Activated gamma-delta T cell (primary cell): Measurements from ENCODE around the gene DCAF8L2.
"Not testable (repeated sequence)": the region's sequence is repeated elsewhere in the genome, so short reads cannot be mapped to it uniquely, and the experiment has no call there.

Source experiments
- DNase-seq: peaks from one replicate; lab custom pipeline; 2025; lab: John Stamatoyannopoulos, UW

The DCAF8L2 gene

DNA sequence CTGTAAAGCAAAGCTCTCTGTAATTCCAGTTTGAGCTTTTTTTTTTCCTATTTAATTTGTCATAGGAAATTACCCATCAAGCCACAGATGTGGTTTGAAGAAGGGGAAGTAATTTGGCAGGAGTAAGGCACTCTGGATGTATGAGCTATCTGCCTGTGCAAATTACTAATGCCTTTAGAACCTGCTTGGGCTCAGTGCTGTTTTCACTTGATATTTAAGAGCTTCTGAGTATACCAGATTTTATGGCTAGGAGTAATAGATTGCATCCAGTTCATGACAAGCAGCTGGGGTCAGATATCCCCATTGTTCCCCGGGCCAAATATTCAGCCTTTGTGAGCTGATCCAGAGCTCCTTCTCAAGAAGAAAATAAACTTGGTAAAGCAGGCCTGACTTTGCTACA, 89.1 kb downstream of the DCAF8L2 start:
- DNase-seq: no peak

DNA sequence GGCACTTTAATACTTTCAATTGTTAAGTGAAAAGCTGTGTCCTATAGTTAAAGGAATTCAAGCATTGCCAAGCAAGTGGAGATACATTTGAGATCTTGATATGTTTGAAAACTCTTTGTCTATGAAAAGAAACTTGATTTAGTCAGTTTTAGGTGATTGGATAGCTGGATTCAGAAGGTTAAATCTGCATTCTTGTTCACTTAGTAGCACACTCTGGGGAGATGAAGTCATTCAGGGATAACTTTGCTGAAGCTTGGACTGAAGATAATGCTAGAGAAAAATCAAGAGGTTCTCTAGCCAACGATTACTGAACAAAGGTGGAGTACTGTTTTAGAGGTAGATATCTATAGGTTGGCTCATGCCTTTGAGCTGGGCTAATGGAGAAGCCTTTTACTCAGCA, 90.6 kb downstream of the DCAF8L2 start:
- DNase-seq: no peak

DNA sequence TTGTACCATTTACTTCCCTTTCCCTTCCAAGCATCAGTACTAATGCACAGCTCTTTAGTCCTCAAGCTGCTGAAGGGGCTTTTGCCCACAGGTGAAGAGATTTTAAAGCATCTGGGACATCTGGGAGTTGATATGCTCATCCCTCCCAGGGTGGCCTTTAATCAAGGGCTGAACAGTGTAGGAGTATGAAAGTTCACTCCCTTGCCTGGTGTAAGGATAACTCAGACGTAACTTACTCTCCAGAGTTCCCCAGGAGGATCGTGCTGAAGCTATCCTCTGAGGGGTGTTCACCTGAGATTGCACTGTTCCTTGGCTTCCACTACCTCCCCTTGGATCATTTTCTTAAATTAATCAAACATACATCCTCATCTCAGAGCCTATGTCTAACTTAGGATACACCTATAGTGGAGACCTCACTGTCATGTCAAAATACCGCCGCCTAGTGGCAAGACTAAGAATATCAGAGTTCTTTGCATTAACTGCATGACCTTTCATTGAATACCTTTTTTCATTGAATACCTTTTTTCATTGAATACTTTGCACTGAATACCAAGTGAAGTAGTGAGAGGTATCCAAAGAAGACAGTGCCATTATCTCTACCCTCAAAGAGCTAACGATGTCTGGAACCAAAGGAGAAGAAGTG, 93.5 kb downstream of the DCAF8L2 start:
- not testable (repeated sequence) for DNase-seq

DNA sequence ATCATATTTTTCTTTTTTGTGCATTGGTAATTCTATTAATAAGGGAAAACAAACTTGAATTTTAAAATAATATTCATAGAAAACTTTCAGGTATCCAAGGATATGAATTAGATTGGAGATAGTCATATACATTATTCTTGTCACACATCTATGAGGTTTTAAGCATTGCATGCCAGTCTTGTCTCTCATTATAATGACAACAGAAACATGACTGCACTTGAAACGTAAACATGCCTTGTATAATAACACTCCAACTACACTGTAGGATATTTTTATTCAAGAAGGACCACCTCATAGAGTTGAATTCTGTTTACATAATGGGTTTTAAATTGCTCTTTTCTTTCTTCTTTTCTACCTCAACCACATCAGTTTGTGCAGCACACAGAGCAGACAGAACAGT, 104.5 kb downstream of the DCAF8L2 start:
- no peak for DNase-seq

DNA sequence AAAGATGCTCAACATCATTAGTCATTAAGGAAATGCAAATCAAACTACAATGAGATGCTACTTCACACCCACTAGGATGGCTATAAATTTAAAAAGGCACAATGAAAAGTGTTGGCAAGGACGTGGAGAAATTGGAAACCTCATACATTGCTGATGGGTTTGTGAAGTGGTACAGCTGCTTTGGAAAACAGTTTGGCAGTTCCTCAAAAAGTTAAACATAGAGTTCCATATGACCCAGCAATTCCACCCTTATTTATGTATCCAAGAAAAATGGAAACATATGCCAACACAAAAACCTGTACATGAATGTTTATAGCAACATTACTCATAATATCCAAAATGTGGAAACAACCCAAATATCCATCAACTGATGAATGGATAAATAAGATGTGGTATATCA, 116.4 kb downstream of the DCAF8L2 start:
- no peak for DNase-seq

DNA sequence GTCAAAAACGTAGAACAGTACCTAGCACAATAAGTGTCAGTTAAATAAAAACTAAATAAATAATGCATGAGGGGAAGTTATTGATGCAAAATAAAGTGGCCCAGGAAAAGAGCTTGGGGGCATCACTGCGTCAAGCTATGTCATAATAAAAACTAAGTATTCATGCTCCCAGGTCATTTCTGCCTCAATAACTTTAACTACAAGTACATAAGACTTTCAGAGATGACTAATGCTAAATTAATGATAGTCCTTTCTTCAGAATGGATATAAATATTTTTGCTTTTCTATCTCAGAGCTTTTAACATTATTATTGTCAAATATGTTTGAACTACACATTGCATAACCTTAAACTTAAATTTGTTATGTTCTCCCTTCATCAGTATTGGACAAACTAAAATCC, 125.5 kb downstream of the DCAF8L2 start:
- no peak for DNase-seq

DNA sequence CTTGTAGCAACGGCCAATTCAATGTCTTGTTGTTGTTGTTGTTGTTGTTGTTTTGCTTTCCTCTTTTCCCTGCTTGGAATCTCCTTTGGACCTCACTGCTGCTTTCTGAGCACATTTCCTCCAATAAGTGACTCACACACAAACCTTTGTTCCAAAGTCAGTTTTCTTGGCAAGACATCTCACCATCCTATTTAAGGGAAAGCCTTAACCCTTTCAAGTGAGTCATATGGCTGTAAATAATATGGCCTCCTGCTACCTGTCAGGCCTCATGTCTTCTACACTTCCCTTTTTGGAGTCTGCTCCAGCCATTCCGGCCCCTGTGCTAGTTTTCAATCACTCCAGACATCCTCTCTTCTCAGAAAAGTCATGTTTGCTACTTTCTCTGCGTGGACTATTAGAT, 138.1 kb downstream of the DCAF8L2 start:
- DNase-seq: no peak

DNA sequence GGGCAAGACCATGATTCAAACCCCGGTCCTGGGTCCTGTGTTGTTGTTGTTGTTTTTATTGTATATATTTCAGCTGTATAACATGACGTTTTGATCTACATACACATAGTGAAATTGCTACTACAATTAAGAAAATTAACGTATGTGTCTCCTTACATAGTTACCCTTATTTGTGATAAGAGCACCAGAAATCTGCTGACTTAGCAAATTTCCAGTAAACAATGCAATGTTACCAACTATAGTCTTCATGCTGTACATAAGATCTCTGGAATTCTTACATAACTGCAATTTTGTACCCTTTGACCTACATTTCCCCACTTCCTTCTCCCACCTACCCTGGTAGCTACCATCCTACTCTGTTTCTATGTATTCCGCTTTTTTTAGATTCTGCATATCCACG, 141.8 kb downstream of the DCAF8L2 start:
- no peak for DNase-seq

DNA sequence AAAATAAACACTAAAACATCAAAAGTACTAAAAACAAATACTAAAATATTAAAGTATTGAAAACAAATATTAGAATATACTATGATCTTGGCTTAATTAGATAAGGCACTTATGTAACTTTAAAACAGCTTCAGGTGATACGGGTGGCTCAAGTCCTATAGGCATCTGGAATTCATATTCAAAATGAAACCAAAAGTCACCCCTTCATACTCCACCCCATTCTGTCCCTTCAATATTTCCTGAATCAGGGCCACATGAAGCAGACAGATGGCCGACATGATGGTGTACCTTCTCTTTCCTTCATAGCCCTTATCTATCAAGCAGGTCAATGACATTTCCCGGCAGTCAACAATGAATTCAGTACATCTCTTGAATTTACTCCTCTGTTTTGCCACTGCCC, 145.8 kb downstream of the DCAF8L2 start:
- no peak for DNase-seq

DNA sequence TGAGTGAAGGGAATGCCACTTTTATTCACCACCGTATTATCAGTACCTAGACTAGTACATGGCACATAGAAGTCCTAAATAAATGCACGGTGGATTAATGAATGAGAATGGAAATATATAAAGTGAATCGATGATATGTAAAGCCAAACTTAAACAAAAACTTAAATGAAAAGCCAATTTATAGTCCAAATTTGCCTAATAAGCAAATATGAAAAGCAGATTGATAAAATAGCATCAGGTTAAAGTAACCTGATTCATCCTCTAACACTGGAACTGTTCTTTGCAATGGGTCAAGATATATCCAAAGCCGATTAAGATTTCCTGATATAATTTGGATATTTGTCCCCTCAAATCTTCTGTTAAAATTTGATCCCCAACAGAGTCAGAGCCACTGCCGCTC, 150.8 kb downstream of the DCAF8L2 start:
- no peak for DNase-seq

DNA sequence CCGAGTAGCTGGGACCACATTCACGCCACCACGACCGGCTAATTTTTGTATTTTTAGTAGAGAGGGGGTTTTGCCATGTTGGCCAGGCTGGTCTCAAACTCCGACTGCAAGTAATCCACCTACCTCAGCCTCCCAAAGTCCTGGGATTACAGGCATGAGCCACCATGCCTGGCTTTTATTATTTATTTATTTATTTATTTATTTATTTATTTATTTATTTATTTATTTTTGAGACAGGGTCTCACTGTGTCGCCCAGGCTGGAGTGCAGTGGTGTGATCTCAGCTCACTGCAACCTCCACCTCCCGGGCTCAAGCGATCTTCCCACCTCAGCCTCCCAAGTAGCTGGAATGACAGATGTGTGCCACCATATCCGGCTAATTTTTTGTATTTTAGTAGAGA, 153.4 kb downstream of the DCAF8L2 start:
- not testable (repeated sequence) for DNase-seq

DNA sequence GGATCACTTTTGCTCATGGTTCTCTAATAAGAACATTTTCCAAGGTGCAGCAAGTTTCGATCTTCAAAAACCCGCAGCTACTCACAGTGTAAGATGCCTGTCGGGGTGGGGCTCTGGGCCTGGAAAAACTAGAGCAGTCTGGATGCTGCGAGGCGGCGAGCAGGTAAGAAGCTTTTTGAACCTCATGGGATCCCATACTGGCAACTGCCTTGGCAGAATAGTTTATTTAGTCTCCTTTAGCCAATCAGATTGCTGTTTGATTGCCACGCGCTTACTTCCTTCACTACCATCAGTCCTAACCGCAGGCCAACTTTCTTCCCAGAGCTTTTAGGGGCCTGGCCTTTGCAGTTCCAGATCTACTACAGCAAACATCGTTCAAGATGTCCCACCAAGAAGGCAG, 156.4 kb downstream of the DCAF8L2 start:
- DNase-seq: no peak

DNA sequence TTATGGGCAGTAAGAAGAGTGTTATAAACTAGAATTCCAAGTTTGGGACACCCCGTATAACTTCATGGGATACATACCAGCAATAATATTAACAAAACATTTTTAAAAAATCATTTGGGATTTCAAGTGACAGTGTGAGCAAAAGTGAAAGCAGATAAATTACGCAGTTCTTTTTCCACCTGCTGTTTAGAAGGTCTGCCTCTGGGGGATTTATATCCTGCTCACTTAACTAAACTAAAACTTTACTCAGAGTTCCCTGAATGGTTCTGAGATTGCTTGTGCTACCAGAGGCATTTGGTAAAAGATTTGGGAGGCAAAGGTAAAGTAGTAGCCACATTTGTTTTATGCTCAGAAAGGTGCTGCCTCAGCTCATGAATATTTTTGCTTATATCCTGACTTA, 160.2 kb downstream of the DCAF8L2 start:
- not testable (repeated sequence) for DNase-seq

DNA sequence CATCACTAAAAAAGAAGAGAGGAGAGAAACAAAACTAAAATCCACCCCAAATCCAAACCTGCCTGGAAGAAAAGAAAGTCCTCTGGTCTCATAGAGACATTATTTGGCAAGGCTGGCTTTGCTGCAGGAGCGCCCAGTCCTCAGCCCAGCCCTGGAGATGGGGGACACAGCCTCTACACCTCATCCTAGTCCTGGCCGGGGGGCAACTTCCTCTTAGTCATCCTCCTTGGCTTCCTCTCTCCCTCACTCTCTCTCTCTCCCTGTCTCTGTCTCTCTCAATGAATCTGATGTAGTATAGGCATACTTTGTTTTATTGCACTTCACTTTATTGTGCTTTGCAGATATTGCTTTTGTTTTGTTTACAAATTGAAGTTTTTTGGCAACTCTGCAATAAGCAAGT, 161.8 kb downstream of the DCAF8L2 start:
- no peak for DNase-seq

DNA sequence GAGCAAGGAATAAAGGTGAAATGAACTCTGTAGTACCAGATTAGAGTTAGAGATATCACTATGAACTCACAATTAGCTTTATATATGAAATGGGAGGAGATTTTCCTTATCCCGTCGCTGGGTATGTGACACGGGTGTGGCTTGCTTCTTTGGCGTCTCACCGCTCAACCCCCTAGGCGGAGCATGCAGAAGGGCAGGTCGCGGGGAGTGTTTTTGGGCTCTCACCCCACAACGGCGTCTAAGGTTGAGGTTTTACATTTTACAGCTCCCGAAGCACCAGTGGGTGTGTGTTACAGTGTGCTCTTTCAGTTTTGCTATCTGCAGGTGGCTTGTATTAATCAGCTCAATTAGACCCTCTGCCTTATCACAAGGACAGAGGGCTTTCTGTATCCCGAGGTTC, 175.6 kb downstream of the DCAF8L2 start:
- DNase-seq: no peak

DNA sequence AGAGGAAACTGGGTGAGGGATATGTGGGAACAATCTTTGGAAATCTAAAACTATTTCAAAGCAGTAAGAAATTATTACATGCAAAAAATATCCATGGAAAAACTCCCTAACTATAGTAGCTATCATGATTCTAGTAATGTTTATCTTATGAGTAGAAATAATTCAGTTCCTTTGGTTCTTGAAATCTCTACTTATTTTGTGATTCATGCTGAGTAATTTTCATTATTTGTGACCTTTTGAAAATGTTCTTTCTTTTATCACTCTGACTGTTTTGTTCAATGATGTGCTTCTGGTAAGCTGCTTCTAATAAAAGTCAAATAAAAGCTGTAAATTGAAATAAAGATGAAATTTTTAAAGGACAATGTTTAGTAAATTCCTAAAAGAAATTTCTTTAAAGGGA, 177.2 kb downstream of the DCAF8L2 start:
- no peak for DNase-seq

DNA sequence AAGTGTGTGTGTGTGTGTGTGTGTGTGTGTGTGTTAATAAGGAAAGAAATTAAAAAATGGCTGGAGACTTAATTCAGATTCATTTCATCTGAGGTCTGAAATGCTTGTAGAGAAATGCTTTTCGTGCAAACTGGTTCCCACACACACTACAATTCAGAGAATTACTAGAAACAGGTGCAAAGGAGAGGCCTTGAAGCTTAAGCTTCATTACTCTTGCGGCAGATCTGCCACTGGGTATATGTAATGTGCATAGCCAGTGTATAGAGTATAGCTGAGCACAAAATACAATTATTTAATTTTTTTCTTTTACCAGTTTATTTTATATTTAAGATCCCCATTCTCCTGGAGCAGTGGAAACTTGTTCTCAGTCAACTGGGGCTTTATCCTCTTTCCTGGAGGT, 185.8 kb downstream of the DCAF8L2 start:
- DNase-seq: no peak

DNA sequence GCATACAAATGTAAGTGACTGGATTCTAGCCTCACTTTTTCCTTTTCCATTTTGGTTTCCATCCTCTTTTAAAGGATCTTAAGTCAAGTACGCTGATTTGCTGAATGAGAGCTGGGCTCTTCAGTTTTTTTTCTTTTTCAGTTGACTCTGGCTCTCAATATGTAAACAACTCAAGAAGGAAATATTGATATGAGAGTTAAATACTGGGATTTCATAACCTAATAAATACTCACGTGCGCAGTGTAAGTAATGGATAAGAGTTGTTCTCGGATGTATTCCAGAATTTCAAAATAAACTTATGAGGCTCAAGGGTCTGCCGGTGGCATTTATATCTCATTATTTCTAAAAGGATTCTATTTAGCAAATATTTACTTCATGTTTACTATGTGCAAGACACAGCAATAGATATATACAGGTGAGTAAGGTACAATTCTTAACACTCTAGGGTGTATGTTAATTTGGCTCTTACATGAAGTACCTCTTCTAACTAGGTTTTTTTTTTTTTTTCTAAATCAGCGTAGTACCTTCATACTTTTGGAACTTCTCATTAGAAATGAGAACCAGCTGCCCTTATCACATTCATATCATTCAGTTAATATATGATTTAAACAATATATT, 206.6 kb downstream of the DCAF8L2 start:
- no peak for DNase-seq

DNA sequence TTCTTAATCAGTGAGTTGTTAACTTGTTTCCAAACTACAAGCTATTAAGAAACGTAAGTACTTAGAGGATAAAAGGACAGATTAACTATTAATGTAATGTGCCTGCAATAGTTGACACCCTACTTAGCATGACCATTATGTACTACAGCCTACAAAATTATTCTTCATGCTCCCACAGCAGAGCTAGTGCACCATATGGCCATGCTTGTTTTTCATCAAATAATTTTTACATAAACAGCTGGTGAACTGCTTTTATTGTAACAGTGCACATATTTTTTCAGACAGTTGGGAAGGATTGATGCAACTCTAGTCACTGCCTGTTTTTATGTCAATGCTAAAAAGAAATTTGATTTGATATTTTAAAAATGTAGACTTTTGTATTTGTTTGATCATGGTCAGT, 207.4 kb downstream of the DCAF8L2 start:
- DNase-seq: no peak
